GM18499 (cell line): ENCODE data around the gene CLCN7.

Experiments
- ATAC-seq: cut with Tn5 transposase; IDR thresholded peaks from one replicate; pipeline ENCODE4 v1.9.1; 2021; ENCODE audit warnings: moderate number of reproducible peaks; ENCODE audit not compliant: insufficient read depth, unreplicated experiment

Gene CLCN7

DNA sequence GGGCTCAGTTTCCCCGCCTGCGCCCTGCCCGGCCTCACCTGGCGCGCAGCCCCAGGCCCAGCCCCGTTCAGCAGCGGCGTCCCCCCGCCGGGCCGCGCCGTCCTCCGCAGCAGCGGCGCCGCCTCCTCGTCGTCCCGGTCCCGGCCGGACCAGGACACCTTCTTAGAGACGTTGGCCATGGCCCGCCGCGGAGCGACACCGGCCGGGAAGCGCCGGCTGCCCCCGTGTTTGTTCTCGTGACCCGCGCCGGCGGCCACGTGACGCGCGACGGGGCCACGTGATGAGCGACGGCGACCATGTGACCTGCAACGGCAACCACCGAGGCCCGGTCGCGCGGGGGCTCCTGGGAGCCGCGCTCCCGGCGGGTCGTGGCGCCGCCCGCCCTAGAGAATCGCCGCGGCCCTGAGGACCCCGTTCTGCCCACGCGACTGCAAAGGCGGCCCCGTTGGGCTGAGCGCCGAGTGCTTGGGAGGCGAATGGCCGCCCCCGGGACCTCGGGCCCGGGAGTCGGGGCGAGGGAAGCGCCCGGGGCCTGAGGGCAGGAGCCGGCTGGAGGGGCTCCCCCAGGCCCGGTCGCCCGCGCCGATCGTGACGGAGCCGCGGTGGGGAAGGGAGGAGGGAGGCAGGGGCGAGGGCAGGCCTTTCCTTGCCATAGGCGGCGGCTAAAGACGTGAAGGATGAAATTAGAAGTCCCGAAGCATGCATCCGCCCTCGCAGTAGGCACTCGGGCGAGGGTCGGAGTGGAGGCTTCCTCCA is at the start of gene CLCN7:
Gene CLCN7 (minus strand): TSS at position 233 of the 756 bp plus-strand sequence. CDS start 54 bp downstream, at position 179.
- peak; percentile 49 for ATAC-seq

DNA sequence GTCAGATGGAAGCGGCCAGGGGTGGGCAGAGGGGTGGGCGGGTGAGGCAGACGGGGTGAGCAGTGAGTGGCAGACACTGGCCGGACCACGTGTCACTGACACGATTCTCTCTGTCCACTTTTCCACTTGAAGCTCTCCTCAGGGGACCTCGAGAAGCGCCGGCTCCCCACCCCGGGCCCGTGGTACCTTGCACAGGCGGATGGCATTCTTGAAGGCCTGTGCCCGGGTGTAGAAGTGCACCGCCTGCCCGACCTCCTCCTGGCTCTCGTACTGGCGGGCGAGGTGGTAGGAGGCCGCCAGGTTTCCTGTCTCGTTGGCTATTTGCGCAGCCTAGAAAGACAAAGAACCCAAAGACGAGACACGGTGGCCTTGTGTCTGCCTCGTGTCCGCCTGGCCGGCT is 49.5 kb upstream of the CLCN7 start:
- no peak for ATAC-seq

DNA sequence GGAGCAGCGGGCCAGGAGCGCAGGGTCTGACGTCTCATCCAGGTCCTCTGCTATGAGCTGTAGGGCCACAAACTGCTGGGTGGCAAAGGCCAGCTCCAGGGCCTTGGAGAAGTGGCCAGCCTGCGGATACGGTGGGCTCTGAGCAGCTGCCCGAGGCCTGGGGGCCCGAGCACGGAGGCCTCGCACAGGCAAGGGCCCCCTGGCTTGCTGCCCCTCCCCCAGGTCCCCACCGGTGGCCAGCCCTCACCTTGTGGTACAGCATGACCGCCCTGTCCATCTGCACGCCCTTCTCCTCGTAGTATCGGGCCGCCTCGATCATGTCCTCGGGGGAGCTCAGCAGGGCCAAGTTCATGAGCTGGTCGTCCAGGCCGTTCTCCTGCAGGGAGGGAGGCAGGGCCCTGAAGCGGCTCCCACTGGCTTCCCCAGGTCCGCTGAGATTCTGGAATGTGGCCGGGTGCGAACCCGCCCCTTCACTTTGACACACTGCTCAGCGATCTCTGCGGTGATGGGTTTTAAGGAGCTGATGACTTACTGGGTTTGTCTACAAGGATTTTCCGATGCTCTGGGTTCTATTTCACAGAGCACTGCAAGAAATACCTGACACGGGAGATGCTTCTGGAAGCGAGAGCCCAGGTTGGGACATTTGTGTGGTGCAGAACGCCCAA is 48.9 kb upstream of the CLCN7 start:
- no peak for ATAC-seq

DNA sequence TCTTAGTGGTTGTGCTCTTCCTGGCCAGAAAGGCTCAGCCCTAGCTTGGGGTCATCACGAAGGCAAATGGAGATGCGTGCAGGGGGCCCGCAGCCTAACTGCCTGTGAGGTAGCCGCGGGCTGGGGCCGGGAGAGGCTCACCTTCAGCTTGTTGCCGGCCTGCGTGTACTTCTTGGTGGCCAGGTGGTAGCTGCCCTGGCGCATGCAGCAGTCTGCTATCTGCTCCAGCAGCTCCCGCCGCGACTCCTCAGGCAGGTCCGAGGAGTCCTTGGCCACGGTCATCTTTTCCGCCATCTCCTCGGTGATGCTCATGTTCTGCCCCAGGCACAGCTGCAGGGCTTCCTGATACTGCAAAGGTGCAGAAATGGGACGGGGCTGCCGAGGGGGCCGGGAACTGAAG is 45.6 kb upstream of the CLCN7 start:
- ATAC-seq, result no peak

DNA sequence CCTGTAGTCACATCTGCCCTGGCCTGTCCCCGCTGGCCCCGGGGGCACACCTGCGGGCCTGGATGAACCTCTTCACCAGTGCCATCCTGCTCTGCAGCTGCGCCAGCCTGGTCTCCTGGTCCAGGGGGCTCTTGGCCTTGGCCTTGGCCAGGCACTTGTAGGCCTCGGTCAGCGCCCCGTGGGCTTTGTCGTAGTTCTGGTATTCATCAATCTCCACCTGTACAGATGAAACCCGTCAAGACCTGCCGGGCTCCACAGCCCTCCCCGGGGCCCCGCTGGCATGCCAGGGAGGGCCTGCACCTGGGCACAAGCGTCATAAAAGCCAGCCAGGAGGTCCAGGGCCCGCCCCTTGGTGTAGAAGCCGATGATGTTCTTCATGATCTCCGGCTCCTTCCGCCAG is 45.0 kb upstream of the CLCN7 start:
- no peak for ATAC-seq

GRCh38 chr16:1518626-1519135 is 43.9 kb upstream of the CLCN7 start:
- no peak for ATAC-seq

DNA sequence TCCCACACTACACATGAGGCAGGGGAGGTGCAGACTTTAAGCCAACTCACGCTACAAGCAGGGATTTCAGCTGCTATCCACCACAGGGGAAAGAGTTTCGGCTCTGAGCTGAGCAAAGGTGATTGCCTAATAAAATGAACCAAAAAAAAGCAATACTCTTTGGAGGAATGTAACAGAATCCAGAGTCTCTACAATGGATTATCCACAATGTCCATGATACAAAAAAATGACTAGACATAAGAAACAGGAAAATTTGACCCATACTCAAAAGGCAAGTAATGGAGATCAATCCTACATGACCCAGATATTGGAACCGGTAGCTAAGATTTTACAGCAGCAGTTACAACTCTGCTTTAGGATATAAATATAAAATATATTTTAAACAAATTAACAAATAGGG is 39.7 kb upstream of the CLCN7 start:
- ATAC-seq, result no peak

DNA sequence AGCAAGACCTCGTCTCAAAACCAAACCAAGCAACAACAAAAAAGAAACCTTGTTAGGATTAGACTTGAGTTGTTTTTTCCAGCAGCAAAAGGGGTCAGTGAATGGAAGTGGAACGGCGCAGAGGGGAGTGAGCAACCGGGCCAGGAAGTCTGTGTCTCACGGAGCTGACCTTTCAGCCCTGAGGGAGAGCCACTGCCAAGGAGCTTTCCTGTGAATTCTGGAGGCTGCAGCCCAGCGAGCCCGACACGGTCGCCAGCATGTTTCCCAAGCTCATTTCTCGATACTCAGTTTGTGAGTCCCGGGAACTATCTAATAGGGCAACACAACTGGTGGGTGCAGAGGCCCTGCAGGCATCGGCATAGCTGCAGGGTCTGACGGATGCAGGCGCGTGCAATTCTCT is 37.9 kb upstream of the CLCN7 start:
- ATAC-seq, result no peak

DNA sequence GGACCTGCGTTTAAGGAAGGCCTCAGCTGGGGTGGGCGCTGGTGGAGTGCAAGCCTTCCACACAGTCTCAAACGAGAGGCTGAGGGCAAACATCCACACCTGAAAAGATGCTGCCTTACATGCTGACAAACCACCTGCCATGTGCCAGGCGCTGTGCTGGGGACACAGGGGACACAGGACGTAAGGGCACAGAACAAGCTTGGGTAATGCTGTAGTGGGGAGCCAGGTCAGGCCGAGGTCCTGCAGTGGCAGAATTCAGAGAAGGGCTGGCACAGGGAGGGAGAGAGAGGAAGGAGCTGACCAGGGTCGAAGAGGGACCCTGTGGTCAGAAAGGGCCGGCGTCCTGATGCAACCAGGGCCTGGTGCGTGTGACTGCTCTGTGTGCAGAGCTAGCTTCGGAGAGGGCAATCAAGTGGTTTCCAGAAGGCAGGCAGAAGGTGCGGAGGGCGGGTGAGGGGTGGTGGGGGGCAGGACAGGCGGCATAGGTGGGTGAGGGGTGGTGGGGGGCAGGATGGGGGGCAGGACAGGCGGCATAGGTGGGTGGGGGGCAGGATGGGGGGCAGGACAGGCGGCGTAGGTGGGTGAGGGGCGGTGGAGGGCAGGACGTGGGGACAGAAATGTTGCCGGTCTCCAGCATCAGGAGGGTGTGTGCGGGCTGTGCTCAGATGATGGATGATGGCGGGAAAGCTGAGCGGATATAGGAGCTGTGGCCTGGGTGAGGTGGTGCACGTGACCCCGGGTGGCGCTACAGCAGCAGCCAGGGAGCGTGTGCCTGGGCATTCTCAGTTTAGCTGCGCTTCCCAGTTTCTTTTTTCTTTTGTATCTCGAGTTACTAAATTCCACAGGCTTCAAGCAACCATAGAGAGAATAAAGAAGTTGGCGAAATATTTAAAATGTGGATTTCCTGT is 37.1 kb upstream of the CLCN7 start:
- ATAC-seq, result no peak

- no peak for ATAC-seq
These were observed 36.1 kb upstream of the CLCN7 start for GRCh38 chr16:1510941-1511351.

DNA sequence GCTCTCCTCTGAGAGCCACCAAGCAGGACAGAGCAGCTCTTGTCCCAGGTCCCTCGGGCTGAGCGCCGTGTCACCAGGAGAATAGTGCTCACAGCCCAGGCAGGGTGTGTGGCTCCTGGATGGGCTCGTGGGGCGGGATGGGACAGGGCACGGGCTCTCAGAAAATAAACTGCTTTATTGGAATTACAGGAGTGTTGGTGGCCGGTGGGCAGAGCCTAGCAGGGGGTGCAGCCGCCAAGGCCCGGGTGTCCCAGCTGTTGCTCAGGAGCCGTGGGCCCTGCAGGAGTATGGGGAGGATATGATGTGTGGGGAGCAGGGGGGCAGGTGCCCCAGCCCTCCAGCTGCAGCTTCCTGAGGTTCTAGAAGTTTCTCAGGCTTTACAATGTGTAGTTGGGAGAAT is 35.4 kb upstream of the CLCN7 start:
- no peak for ATAC-seq

- ATAC-seq, result no peak
These were observed 34.7 kb upstream of the CLCN7 start for GRCh38 chr16:1509307-1510221.

- ATAC-seq, result no peak
These were observed 33.8 kb upstream of the CLCN7 start for GRCh38 chr16:1508494-1509187.

DNA sequence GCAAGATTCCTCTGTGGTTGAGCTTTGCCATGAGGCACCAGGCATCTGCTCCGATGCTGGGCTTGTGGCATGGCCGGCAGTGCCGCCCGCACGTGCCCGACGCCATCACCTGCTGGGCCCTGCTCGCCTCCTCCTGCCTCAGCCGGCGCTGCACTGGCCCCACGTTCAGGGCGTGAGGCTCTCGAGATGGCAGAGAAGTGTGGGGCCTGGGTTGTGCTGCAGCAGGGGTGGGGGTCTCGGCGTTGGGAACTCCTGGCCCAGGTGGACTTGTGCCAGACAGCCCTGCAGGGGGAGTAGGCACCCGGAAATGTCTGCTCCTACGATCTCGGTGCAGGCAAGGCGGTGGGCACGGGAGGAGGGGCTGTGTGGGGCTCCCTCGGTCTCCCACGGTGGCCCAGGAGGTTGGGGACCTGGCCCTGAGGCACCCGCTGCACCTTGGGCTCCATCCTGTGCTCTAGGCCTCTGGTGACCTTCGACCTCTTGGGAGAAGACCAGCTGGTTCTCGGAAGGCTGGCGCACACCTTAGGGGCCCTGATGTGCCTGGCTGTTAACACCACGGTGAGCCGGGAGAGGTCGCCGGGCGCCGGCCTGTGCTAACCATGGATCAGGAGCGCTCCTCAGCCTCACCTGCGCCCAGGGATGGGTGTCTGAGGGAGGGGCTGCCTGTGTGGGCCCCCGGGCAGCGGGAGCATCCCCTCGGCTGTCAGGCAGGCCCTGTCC is 31.8 kb upstream of the CLCN7 start:
- ATAC-seq, result no peak

GRCh38 chr16:1505912-1506311 is 31.1 kb upstream of the CLCN7 start:
- no peak for ATAC-seq

- no peak for ATAC-seq
These were observed 30.4 kb upstream of the CLCN7 start for GRCh38 chr16:1505073-1505844.

- ATAC-seq, result no peak
These were observed 28.5 kb upstream of the CLCN7 start for GRCh38 chr16:1503110-1503955.
